Motor neuron (in vitro differentiated cells): Measurements from ENCODE around the gene NAP1L4. TPM values are rescaled to one million over a fixed set of nuclear protein-coding genes. Genes with fewer than 3 reads are reported as not detected.
A peak's percentile ranks its signal among the peaks of the same experiment; 100 is the strongest.

Experiments used
- ATAC-seq, 8 experiments: fragments of 200-7000 bp; cut with Tn5 transposase; replicated peaks in 6 of 8; 2 replicates each; pipeline ENCODE4 v1.8.0; 2021; ENCODE audit warnings: mild to moderate bottlenecking in 8 of 8, moderate library complexity in 8 of 8
- H3K27ac ChIP-seq, 2 donors: fragments of 250-450 bp; sonication (Bioruptor Pico); 2 replicates each; pipeline ENCODE4 v1.9.0; 2021; ENCODE audit warnings: antibody characterized with exemption in 2 of 2, mild to moderate bottlenecking in 2 of 2, moderate library complexity in 1 of 2
- H3K4me1 ChIP-seq, 2 donors: fragments of 250-450 bp; sonication (Bioruptor Pico); replicated peaks in 1 of 2; 2 replicates each; pipeline ENCODE4 v1.6.1; 2021; ENCODE audit warnings: antibody characterized with exemption in 2 of 2, mild to moderate bottlenecking in 2 of 2, moderate library complexity in 1 of 2
- H3K4me3 ChIP-seq, 5 donors: fragments of 250-450 bp; sonication (Bioruptor Pico); 2 replicates each; pipeline ENCODE4 v1.9.0; 2021; ENCODE audit warnings: antibody characterized with exemption in 5 of 5, mild to moderate bottlenecking in 5 of 5, moderate library complexity in 4 of 5
- WGBS, 10 experiments: fragments of 450-650 bp; shearing (Covaris generic); methylation state at CpG; one replicate each; pipeline ENCODE4 v1.0.0; 2022; 5-methylcytosine and 5-hydroxymethylcytosine counted together
- in situ Hi-C, 9 experiments: fragments of 400-800 bp; cut with MboI; loops; one replicate each; pipeline ENCODE4 v1.15.0; 2021; ENCODE audit warnings: low sequenced_read_pairs in 9 of 9, low pct_unique_long_range_greater_than_20kb in 2 of 9; ENCODE audit not compliant: unreplicated experiment in 9 of 9
- total RNA-seq, 8 experiments: library from RNA; unstranded; fragments of 300-600 nt; gene quantifications; 2 replicates each; pipeline versions ENCODE4 v1.2.3 to v1.2.4, GENCODE V29; 2022

NAP1L4 gene
- total RNA-seq, 8 experiments from 2014 or later: 92.6 to 166 (median 122) TPM

GRCh38 chr11:2995893-2996554, 3.9 kb upstream of the NAP1L4 start:
- Histone ChIP-seq H3K4me3 (no peak overlapping the region), H3K4me1 (peaks cover 0 to 9% of the 10 kb centered on the region in 2 donors), H3K27ac (no peak overlapping the region)
- 43 to 98% (median 80%) methylated on average over 1 to 10 of the region's 14 CpGs; no CpG with 5 or more reads in 3 of the 10 experiments for WGBS, 10 experiments
- ATAC-seq: no peak
- in situ Hi-C loops: no loop called here

GRCh38 chr11:2995031-2995561, 3.0 kb upstream of the NAP1L4 start:
- ATAC-seq: no peak
- in situ Hi-C loops: no loop called here
- H3K27ac ChIP-seq: no peak overlapping the region
- H3K4me1 ChIP-seq: peaks cover 4 to 7% of the 10 kb centered on the region in 2 donors
- 40 to 71% (median 64%) methylated on average over 1 to 5 of the region's 13 CpGs; no CpG with 5 or more reads in 6 of the 10 experiments for WGBS, 10 experiments
- no peak overlapping the region for H3K4me3 ChIP-seq

GRCh38 chr11:2994336-2994730, 2.2 kb upstream of the NAP1L4 start:
- Histone ChIP-seq H3K4me3 (no peak overlapping the region), H3K27ac (no peak overlapping the region), H3K4me1 (peaks cover 4 to 12% of the 10 kb centered on the region in 2 donors)
- no peak for ATAC-seq
- 80 to 100% (median 92%) methylated on average over 1 to 3 of the region's 4 CpGs; no CpG with 5 or more reads in 4 of the 10 experiments for WGBS, 10 experiments
- in situ Hi-C loops: no loop called here

GRCh38 chr11:2992997-2993325, 832 bp upstream of the NAP1L4 start:
- WGBS, 10 experiments: 0 to 90% (median 50%) methylated on average over 1 to 6 of the region's 7 CpGs; no CpG with 5 or more reads in 2 of the 10 experiments
- H3K27ac ChIP-seq: peak overlapping the region; percentile 2 to 38
- H3K4me3 ChIP-seq: peak overlapping the region; percentile 69 to 99 (median 82)
- H3K4me1 ChIP-seq: peaks cover 7 to 23% of the 10 kb centered on the region in 2 donors
- no peak for ATAC-seq
- in situ Hi-C loops: no loop called here

- Histone ChIP-seq H3K4me1 (peaks cover 8 to 23% of the 10 kb centered on the region in 2 donors), H3K4me3 (peak overlapping the region; percentile 69 to 99 (median 82)), H3K27ac (peak overlapping the region; percentile 93 to 98)
- in situ Hi-C loops: no loop called here
- 0% methylated on average over 1 to 20 of the region's 79 CpGs; no CpG with 5 or more reads in 3 of the 10 experiments for WGBS, 10 experiments
- peak; percentile 63 to 77 (median 72) for ATAC-seq
Measured at GRCh38 chr11:2991452-2992233, 486 bp downstream of the NAP1L4 start.

GRCh38 chr11:2990617-2991451, 1.3 kb downstream of the NAP1L4 start:
- H3K4me3 ChIP-seq: peak overlapping the region; percentile 69 to 99 (median 82)
- H3K27ac ChIP-seq: peak overlapping the region; percentile 93 to 98
- in situ Hi-C loops: no loop called here
- H3K4me1 ChIP-seq: peaks cover 8 to 23% of the 10 kb centered on the region in 2 donors
- WGBS, 10 experiments: 0 to 10% (median 0%) methylated on average over 3 to 11 of the region's 17 CpGs; no CpG with 5 or more reads in 1 of the 10 experiments
- ATAC-seq: no peak

- H3K4me3 ChIP-seq: peak overlapping the region; percentile 3 to 99 (median 69)
- no peak overlapping the region for H3K27ac ChIP-seq
- WGBS, 10 experiments: 0 to 63% (median 37%) methylated on average over 1 to 3 of the region's 3 CpGs
- in situ Hi-C loops: no loop called here
- peaks cover 8 to 23% of the 10 kb centered on the region in 2 donors for H3K4me1 ChIP-seq
- no peak for ATAC-seq
Measured at GRCh38 chr11:2989551-2989950, 2.6 kb downstream of the NAP1L4 start.

GRCh38 chr11:2989006-2989405, 3.1 kb downstream of the NAP1L4 start:
- in situ Hi-C loops: no loop called here
- H3K4me1 ChIP-seq: peaks cover 8 to 23% of the 10 kb centered on the region in 2 donors
- WGBS, 10 experiments: 21 to 60% (median 40%) methylated on average over 1 to 4 of the region's 4 CpGs; no CpG with 5 or more reads in 2 of the 10 experiments
- peak overlapping the region in 3 of 5 donors; percentile 1 to 99 (median 69) for H3K4me3 ChIP-seq
- no peak for ATAC-seq
- H3K27ac ChIP-seq: no peak overlapping the region

GRCh38 chr11:2987881-2988861, 4.0 kb downstream of the NAP1L4 start:
- no peak for ATAC-seq
- in situ Hi-C loops: no loop called here
- Histone ChIP-seq H3K27ac (no peak overlapping the region), H3K4me1 (peaks cover 7 to 23% of the 10 kb centered on the region in 2 donors), H3K4me3 (no peak overlapping the region)
- 11 to 88% (median 62%) methylated on average over 1 to 11 of the region's 11 CpGs for WGBS, 10 experiments

- Histone ChIP-seq H3K27ac (no peak overlapping the region), H3K4me3 (no peak overlapping the region), H3K4me1 (peaks cover 5 to 7% of the 10 kb centered on the region in 2 donors)
- in situ Hi-C loops: no loop called here
- 88 to 100% (median 100%) methylated on average over 1 to 3 of the region's 4 CpGs; no CpG with 5 or more reads in 4 of the 10 experiments for WGBS, 10 experiments
- ATAC-seq: no peak
Measured at GRCh38 chr11:2983908-2984307, 8.2 kb downstream of the NAP1L4 start.

- no peak overlapping the region for H3K27ac ChIP-seq
- ATAC-seq: no peak
- WGBS, 10 experiments: 48 to 100% (median 80%) methylated on average over 1 to 2 of the region's 2 CpGs; no CpG with 5 or more reads in 5 of the 10 experiments
- H3K4me1 ChIP-seq: no peaks in the 10 kb centered on the region
- no peak overlapping the region for H3K4me3 ChIP-seq
- in situ Hi-C loops: no loop called here
Measured at GRCh38 chr11:2982214-2982613, 9.9 kb downstream of the NAP1L4 start.

GRCh38 chr11:2981130-2981529, 11.0 kb downstream of the NAP1L4 start:
- no peak overlapping the region for H3K27ac ChIP-seq
- WGBS, 10 experiments: 80 to 100% (median 86%) methylated on average over 1 to 5 of the region's 8 CpGs; no CpG with 5 or more reads in 2 of the 10 experiments

More at GRCh38 chr11:2981130-2981529, 11.0 kb downstream of the NAP1L4 start:
- ATAC-seq: peak in 1 of 8 experiments; percentile 19
- no peak overlapping the region for H3K4me3 ChIP-seq
- in situ Hi-C loops: no loop called here
- H3K4me1 ChIP-seq: no peaks in the 10 kb centered on the region
